ELR (cell line): Measurements from ENCODE around the gene FBXO28.
A peak's percentile ranks its signal among the peaks of the same experiment; 100 is the strongest.

Experiments used
- DNase-seq: peaks from one replicate; pipeline ENCODE4 v3.0.0-alpha.2; 2015; ENCODE audit warnings: low read depth

Gene FBXO28

GRCh38 chr1:224095867-224096266 is 18.0 kb upstream of the FBXO28 start:
- no peak for DNase-seq

GRCh38 chr1:224096773-224097172 is 17.1 kb upstream of the FBXO28 start:
- no peak for DNase-seq

GRCh38 chr1:224098007-224098406 is 15.9 kb upstream of the FBXO28 start:
- no peak for DNase-seq

GRCh38 chr1:224106568-224107281 is 7.2 kb upstream of the FBXO28 start:
- peak; percentile 72 for DNase-seq

GRCh38 chr1:224107282-224107625 is 6.7 kb upstream of the FBXO28 start:
- no peak for DNase-seq

- no peak for DNase-seq
Observed at GRCh38 chr1:224108991-224109390, 4.9 kb upstream of the FBXO28 start.

GRCh38 chr1:224109981-224110380 is 3.9 kb upstream of the FBXO28 start:
- no peak for DNase-seq

GRCh38 chr1:224113005-224113404 is 906 bp upstream of the FBXO28 start:
- no peak for DNase-seq

GRCh38 chr1:224113545-224113917 is 380 bp upstream of the FBXO28 start:
- DNase-seq: no peak

GRCh38 chr1:224114787-224115175 is 870 bp downstream of the FBXO28 start:
- peak; percentile 40 for DNase-seq

- DNase-seq: peak; percentile 80
Observed at GRCh38 chr1:224116131-224116530, 2.2 kb downstream of the FBXO28 start.

- DNase-seq: no peak
Observed at GRCh38 chr1:224118688-224119087, 4.8 kb downstream of the FBXO28 start.

GRCh38 chr1:224123136-224123535 is 9.2 kb downstream of the FBXO28 start:
- no peak for DNase-seq

- DNase-seq: no peak
Observed at GRCh38 chr1:224124220-224124619, 10.3 kb downstream of the FBXO28 start.

GRCh38 chr1:224127925-224128819 is 14.3 kb downstream of the FBXO28 start:
- peak; percentile 87 for DNase-seq

GRCh38 chr1:224131253-224131652 is 17.3 kb downstream of the FBXO28 start:
- DNase-seq: no peak

- no peak for DNase-seq
Observed at GRCh38 chr1:224132901-224133300, 19.0 kb downstream of the FBXO28 start.

- no peak for DNase-seq
Observed at GRCh38 chr1:224133741-224134299, 19.9 kb downstream of the FBXO28 start.

- DNase-seq: no peak
Observed at GRCh38 chr1:224137518-224137917, 23.6 kb downstream of the FBXO28 start.

GRCh38 chr1:224138198-224138597 is 24.3 kb downstream of the FBXO28 start:
- DNase-seq: no peak

GRCh38 chr1:224141693-224142092 is 27.8 kb downstream of the FBXO28 start:
- no peak for DNase-seq

GRCh38 chr1:224149709-224150108 is 35.8 kb downstream of the FBXO28 start:
- DNase-seq: peak; percentile 19

- no peak for DNase-seq
Observed at GRCh38 chr1:224151117-224151516, 37.2 kb downstream of the FBXO28 start.
